Ovary (tissue), 3 donors: ENCODE measurements around the gene IL22RA2.

Experiments
- CTCF ChIP-seq, 3 donors: fragments of 450-650 bp in 2 of 3; fragments of 200-600 bp in 1 of 3; IDR thresholded peaks; one replicate each; pipeline versions ENCODE4 v1.5.1 to v1.8.0; 2016 to 2022; ENCODE audit warnings: antibody characterized with exemption in 3 of 3, mild to moderate bottlenecking in 1 of 3
- POLR2A ChIP-seq: fragments of 450-650 bp; IDR thresholded peaks from one replicate; pipeline ENCODE4 v1.6.1; 2017; ENCODE audit warnings: antibody characterized with exemption, mild to moderate bottlenecking, moderate library complexity
- donor health status: DM: no; HTN: no; CAD: no.

GRCh38 chr6:137191670-137192069 is 18.2 kb upstream of the IL22RA2 start:
- no peak for TF ChIP-seq CTCF (IDR thresholded peaks at IDR 0.05)
- TF ChIP-seq POLR2A, result no peak
